H1 (cell line): ENCODE results near the gene KIAA1671.

ENCODE experiments used
- CTCF ChIP-seq, 3 experiments: IDR thresholded peaks; 1 replicate in 2 of 3; 2 replicates in 1 of 3; pipeline versions ENCODE4 v1.5.1 to v1.6.1; 2011; ENCODE audit warnings: low read length in 3 of 3, mild to moderate bottlenecking in 3 of 3, inconsistent platforms in 2 of 3, low read depth in 1 of 3, moderate library complexity in 1 of 3; ENCODE audit not compliant: insufficient read depth in 1 of 3; ENCODE audit errors: control extremely low read depth in 1 of 3
- MAX ChIP-seq: IDR thresholded peaks from 2 replicates; pipeline ENCODE4 v1.6.1; 2012; ENCODE audit warnings: inconsistent platforms
- RBBP5 ChIP-seq: IDR thresholded peaks from 2 replicates; pipeline ENCODE4 v1.7.1; 2012; ENCODE audit warnings: low read depth, mild to moderate bottlenecking, inconsistent platforms, low read length, moderate library complexity, borderline replicate concordance

GRCh38 chr22:25161916-25162530, 209.5 kb downstream of the KIAA1671 start:
- no peak for TF ChIP-seq MAX
- no peak for TF ChIP-seq CTCF (IDR thresholded peaks at IDR 0.05; ENCODE audit: control extremely low read depth in 1 of 3, insufficient read depth in 1 of 3, low read depth in 1 of 3, low read length in 3 of 3)
- no peak for TF ChIP-seq RBBP5
